ENCODE data around the gene IRF4.

- TF ChIP-seq CTCF (conservative IDR thresholded peaks at IDR 0.05; ENCODE audit: low read length) (no peak), EZH2phosphoT487 (IDR thresholded peaks at IDR 0.05; ENCODE audit: borderline replicate concordance, low read depth, low read length) (no peak)
These were observed 59.8 kb downstream of the IRF4 start for GRCh38 chr6:451336-451735.

Data from OCI-LY7 (cell line).